Loucy (cell line): ENCODE measurements around the gene ZBTB42.

Experiments used
- EZH2phosphoT487 ChIP-seq: fragments of 200-600 bp; IDR thresholded peaks from 2 replicates; pipeline ENCODE4 v1.6.1; 2018; ENCODE audit warnings: antibody characterized with exemption, mild to moderate bottlenecking, moderate library complexity, borderline replicate concordance
- TF ChIP-seq, protein P1 (sequence below): fragments of 200-600 bp; sonication (generic); conservative IDR thresholded peaks from 2 replicates; pipeline ENCODE4 v1.5.1; 2014; ENCODE audit warnings: mild to moderate bottlenecking, antibody characterized with exemption, low read length

DNA sequence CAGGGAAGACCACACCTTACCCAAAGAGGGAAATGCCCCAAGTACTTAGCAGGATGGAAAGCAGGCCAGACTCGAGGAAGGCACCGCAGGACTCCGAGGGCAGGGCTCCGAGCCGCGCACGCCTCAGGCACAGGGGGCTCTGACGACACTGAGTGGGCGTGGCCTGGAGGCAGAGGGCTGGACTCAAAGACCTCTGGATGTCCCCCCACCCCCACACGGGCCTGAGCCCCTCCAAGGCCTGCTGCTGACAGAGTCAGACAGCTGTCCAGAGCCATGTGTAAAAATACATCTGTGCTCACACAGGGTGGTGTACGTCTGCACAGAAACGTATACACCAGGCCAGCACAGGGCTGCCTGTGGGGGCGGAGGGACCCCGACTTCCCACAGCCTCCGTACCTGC lies 6.8 kb upstream of the ZBTB42 start:
- TF ChIP-seq, protein P1, sequence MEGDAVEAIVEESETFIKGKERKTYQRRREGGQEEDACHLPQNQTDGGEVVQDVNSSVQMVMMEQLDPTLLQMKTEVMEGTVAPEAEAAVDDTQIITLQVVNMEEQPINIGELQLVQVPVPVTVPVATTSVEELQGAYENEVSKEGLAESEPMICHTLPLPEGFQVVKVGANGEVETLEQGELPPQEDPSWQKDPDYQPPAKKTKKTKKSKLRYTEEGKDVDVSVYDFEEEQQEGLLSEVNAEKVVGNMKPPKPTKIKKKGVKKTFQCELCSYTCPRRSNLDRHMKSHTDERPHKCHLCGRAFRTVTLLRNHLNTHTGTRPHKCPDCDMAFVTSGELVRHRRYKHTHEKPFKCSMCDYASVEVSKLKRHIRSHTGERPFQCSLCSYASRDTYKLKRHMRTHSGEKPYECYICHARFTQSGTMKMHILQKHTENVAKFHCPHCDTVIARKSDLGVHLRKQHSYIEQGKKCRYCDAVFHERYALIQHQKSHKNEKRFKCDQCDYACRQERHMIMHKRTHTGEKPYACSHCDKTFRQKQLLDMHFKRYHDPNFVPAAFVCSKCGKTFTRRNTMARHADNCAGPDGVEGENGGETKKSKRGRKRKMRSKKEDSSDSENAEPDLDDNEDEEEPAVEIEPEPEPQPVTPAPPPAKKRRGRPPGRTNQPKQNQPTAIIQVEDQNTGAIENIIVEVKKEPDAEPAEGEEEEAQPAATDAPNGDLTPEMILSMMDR: no peak
- TF ChIP-seq EZH2phosphoT487: no peak
